Naive thymus-derived CD4-positive, alpha-beta T cell (primary cell): ENCODE measurements around the gene TBX6. TPM values are rescaled to one million over a fixed set of nuclear protein-coding genes. Genes with fewer than 3 reads are reported as not detected.
A peak's percentile ranks its signal among the peaks of the same experiment; 100 is the strongest.

Experiments used
- ATAC-seq: fragments of 150-1000 bp; cut with Tn5 transposase; 2 replicates; pipeline ENCODE4 v1.10.0; 2021; ENCODE audit warnings: mild to moderate bottlenecking, moderate library complexity
- CTCF ChIA-PET: fragments of 350-600 bp; sonication (Branson Sonifier 250); formaldehyde crosslinking; loops from one replicate; lab custom pipeline; 2021; ENCODE audit warnings: antibody characterized with exemption; lab: Charles Lee
- POLR2A ChIA-PET: fragments of 350-600 bp; sonication (Branson Sonifier 250); formaldehyde crosslinking; loops from one replicate; lab custom pipeline; 2021; ENCODE audit warnings: antibody characterized with exemption, inconsistent platforms; lab: Charles Lee
- DNase-seq, 9 donors: peaks; one replicate each; pipeline versions ENCODE4 v3.0.0 to v3.0.0-alpha.2; 2020 to 2022; ENCODE audit warnings: mixed read lengths in 1 of 9
- H3K27ac ChIP-seq: one replicate; pipeline ENCODE4 v1.7.0; 2013; ENCODE audit warnings: mild to moderate bottlenecking, low read depth, low read length, moderate library complexity
- H3K27me3 ChIP-seq, 2 donors: one replicate each; pipeline ENCODE4 v1.7.0; 2013; ENCODE audit warnings: low read length in 2 of 2, mild to moderate bottlenecking in 2 of 2, moderate library complexity in 2 of 2; ENCODE audit not compliant: control insufficient read depth in 2 of 2, insufficient read depth in 2 of 2
- H3K36me3 ChIP-seq, 3 experiments: 1 replicate in 2 of 3; 2 replicates in 1 of 3; pipeline ENCODE4 v1.7.0; 2013; ENCODE audit warnings: low read length in 3 of 3, mild to moderate bottlenecking in 3 of 3, moderate library complexity in 1 of 3; ENCODE audit not compliant: insufficient read depth in 3 of 3, control insufficient read depth in 2 of 3
- H3K4me1 ChIP-seq, 2 donors: one replicate each; pipeline ENCODE4 v1.7.0; 2013; ENCODE audit warnings: low read length in 2 of 2, mild to moderate bottlenecking in 2 of 2, moderate library complexity in 1 of 2; ENCODE audit not compliant: control insufficient read depth in 2 of 2, insufficient read depth in 2 of 2
- H3K4me3 ChIP-seq: 2 replicates; pipeline ENCODE4 v1.7.0; 2013; ENCODE audit warnings: mild to moderate bottlenecking, low read length
- H3K9me3 ChIP-seq, 3 experiments: 1 replicate in 2 of 3; 2 replicates in 1 of 3; pipeline ENCODE4 v1.7.0; 2013; ENCODE audit warnings: low read length in 3 of 3; ENCODE audit not compliant: control insufficient read depth in 2 of 3
- H3K27ac Mint-ChIP-seq, 9 donors: one replicate each; pipeline ENCODE4 v1.8.0; 2020 to 2022; ENCODE audit warnings: mixed read lengths in 9 of 9, mild to moderate bottlenecking in 8 of 9, moderate library complexity in 5 of 9, inconsistent platforms in 2 of 9
- H3K27me3 Mint-ChIP-seq, 5 donors: one replicate each; pipeline ENCODE4 v1.8.0; 2021 to 2022; ENCODE audit warnings: mixed read lengths in 5 of 5, mild to moderate bottlenecking in 1 of 5
- H3K36me3 Mint-ChIP-seq, 5 donors: one replicate each; pipeline ENCODE4 v1.8.0; 2020 to 2022; ENCODE audit warnings: mixed read lengths in 5 of 5, mild to moderate bottlenecking in 3 of 5, inconsistent platforms in 1 of 5
- H3K4me1 Mint-ChIP-seq, 7 donors: one replicate each; pipeline ENCODE4 v1.8.0; 2020 to 2022; ENCODE audit warnings: mixed read lengths in 7 of 7, mild to moderate bottlenecking in 3 of 7, inconsistent platforms in 1 of 7
- H3K4me3 Mint-ChIP-seq, 10 donors: one replicate each; pipeline ENCODE4 v1.8.0; 2020 to 2022; ENCODE audit warnings: mild to moderate bottlenecking in 10 of 10, mixed read lengths in 10 of 10, moderate library complexity in 6 of 10, inconsistent platforms in 2 of 10
- H3K9me3 Mint-ChIP-seq, 11 donors: one replicate each; pipeline ENCODE4 v1.8.0; 2020 to 2022; ENCODE audit warnings: mixed read lengths in 11 of 11, mild to moderate bottlenecking in 4 of 11, inconsistent platforms in 1 of 11, moderate library complexity in 1 of 11
- intact Hi-C, 2 donors: fragments of 100-400 bp; cut with micrococcal nuclease; formaldehyde crosslinking; loops; one replicate each; pipeline ENCODE4 v1.15.1; 2023
- polyA plus RNA-seq, 2 donors: library from polyadenylated mRNA; unstranded; fragments of 300-500 nt; fragmentation: Illumina TruSeq; gene quantifications; one replicate each; pipeline ENCODE4 v1.2.3, GENCODE V29; 2021
- total RNA-seq, 6 experiments: library from RNA in 5 of 6; stranded (reverse) in 5 of 6; gene quantifications; 1 replicate in 5 of 6; 2 replicates in 1 of 6; pipeline ENCODE4 v1.2.3 and lab custom pipeline; 2021 to 2026

Gene TBX6
- 1 to 10 TPM; 1.5 to 3.3 (median 1.6) TPM for total RNA-seq
- polyA plus RNA-seq = under 1 TPM in 1 of 2 donors, not detected in 1; 0.38 TPM
- total RNA-seq (lab: John Stamatoyannopoulos, UW) = 0.94 reads per million

- H3K27me3 ChIP-seq = no peaks in the 10 kb centered on the region
These were observed at the start of gene TBX6 for GRCh38 chr16:30091474-30092372. TSS of gene TBX6 (minus strand) at chr16:30091924. CDS start at chr16:30091193, 731 bp downstream.

GRCh38 chr16:30139583-30140481, 48.1 kb upstream of the TBX6 start:
- H3K4me1 Mint-ChIP-seq = peaks cover 16 to 34% (median 25%) of the 10 kb centered on the region in 7 donors
- Histone ChIP-seq H3K4me1 (peaks cover 0 to 23% of the 10 kb centered on the region in 2 donors), H3K36me3 (no peaks in the 10 kb centered on the region), H3K27ac (peak overlapping the region; percentile 24), H3K27me3 (no peaks in the 10 kb centered on the region), H3K4me3 (no peak overlapping the region), H3K9me3 (no peaks in the 10 kb centered on the region)
- intact Hi-C loops = loop anchor here in 1 of 2 donors (2.0 kb wide), 1 partner anchor 17 kb away; the partner anchor contains the start of gene MAPK3
- ChIA-PET CTCF (interaction anchor here (0.6 to 1.4 kb wide), 5 partner anchors 14 to 290 kb away, joined by 3 read pairs; partner anchors contain the start of gene DCTPP1), POLR2A (interaction anchor here (0.5 to 2.4 kb wide), 14 partner anchors 9 to 268 kb away, joined by 3 to 16 read pairs (median 3); partner anchors contain the start of genes ALDOA, CORO1A and ZNF771)
- ATAC-seq = peak; percentile 34
- no peaks in the 10 kb centered on the region for H3K27me3 Mint-ChIP-seq
- H3K4me3 Mint-ChIP-seq = peak overlapping the region; percentile 15 to 70 (median 45)
- H3K36me3 Mint-ChIP-seq = peaks cover 0 to 2% (median 0%) of the 10 kb centered on the region in 5 donors
- peak overlapping the region; percentile 71 to 94 (median 84) for H3K27ac Mint-ChIP-seq
- DNase-seq = peak in 3 of 9 donors; percentile 16 to 20 (median 19)
- peaks cover 0 to 2% (median 0%) of the 10 kb centered on the region in 11 donors for H3K9me3 Mint-ChIP-seq

More at GRCh38 chr16:30091474-30092372, at the start of gene TBX6:
- Histone ChIP-seq H3K27ac (peak within 1 kb of the TSS; percentile 77), H3K9me3 (peaks cover 0 to 4% (median 1%) of the 10 kb centered on the region in 3 experiments), H3K4me1 (peaks cover 32 to 47% of the 10 kb centered on the region in 2 donors), H3K4me3 (peak within 1 kb of the TSS; percentile 60), H3K36me3 (peaks cover 4 to 12% (median 7%) of the 10 kb centered on the region in 3 experiments)
- intact Hi-C loops = loop anchor here (1.0 to 10.0 kb wide), 11 partner anchors 15 to 603 kb away; partner anchors contain the start of genes ALDOA (in 2 of the 2), FBRS (in 1 of the 2), MAPK3 (in 1 of the 2) and MYL11 (in 1 of the 2)
- peaks cover 0 to 7% (median under 1%) of the 10 kb centered on the region in 11 donors for H3K9me3 Mint-ChIP-seq
- DNase-seq (peak; percentile 85 to 96 (median 91)), ATAC-seq (peak; percentile 87)
- H3K4me3 Mint-ChIP-seq = peak within 1 kb of the TSS; percentile 87 to 96 (median 93)
- CTCF ChIA-PET = interaction anchor here (0.6 to 3.9 kb wide), 21 partner anchors 9 to 1081 kb away, joined by 3 to 18 read pairs (median 5); partner anchors contain the start of genes ALDOA and PPP4C
- H3K4me1 Mint-ChIP-seq = peaks cover 43 to 65% (median 50%) of the 10 kb centered on the region in 7 donors
- POLR2A ChIA-PET = interaction anchor here (0.6 to 10.4 kb wide), 19 partner anchors 10 to 405 kb away, joined by 3 to 216 read pairs (median 8); partner anchors contain the start of genes ALDOA, CORO1A, ITGAL and MAPK3
- H3K36me3 Mint-ChIP-seq = peaks cover 4 to 28% (median 14%) of the 10 kb centered on the region in 5 donors
- peak within 1 kb of the TSS; percentile 92 to 97 (median 95) for H3K27ac Mint-ChIP-seq
- no peaks in the 10 kb centered on the region for H3K27me3 Mint-ChIP-seq

- peaks cover 0 to 19% of the 10 kb centered on the region in 2 donors for H3K4me1 ChIP-seq
- no peak overlapping the region for H3K4me3 ChIP-seq
- H3K4me3 Mint-ChIP-seq = no peak overlapping the region
- peak overlapping the region in 1 of 9 donors; percentile 46 for H3K27ac Mint-ChIP-seq
- peaks cover 0 to 4% (median 0%) of the 10 kb centered on the region in 5 donors for H3K36me3 Mint-ChIP-seq
- no peak overlapping the region for H3K27ac ChIP-seq
- ChIA-PET POLR2A (interaction anchor here (0.5 to 1.6 kb wide), 5 partner anchors 48 to 356 kb away, joined by 3 to 5 read pairs (median 4); partner anchors contain the start of gene ALDOA), CTCF (interaction anchor here (0.7 kb wide), 1 partner anchor 23 kb away, joined by 3 read pairs; no protein-coding TSS in a partner anchor)
- H3K9me3 Mint-ChIP-seq = peaks cover 0 to 2% (median 0%) of the 10 kb centered on the region in 11 donors
- ATAC-seq (no peak), DNase-seq (no peak)
- H3K27me3 ChIP-seq = no peaks in the 10 kb centered on the region
- H3K9me3 ChIP-seq = no peaks in the 10 kb centered on the region
- H3K36me3 ChIP-seq = no peaks in the 10 kb centered on the region
- H3K27me3 Mint-ChIP-seq = no peaks in the 10 kb centered on the region
- H3K4me1 Mint-ChIP-seq = peaks cover 10 to 29% (median 20%) of the 10 kb centered on the region in 7 donors
- intact Hi-C loops = loop anchor here in 1 of 2 donors (2.0 kb wide), 1 partner anchor 15 kb away; the partner anchor contains the start of gene MAPK3
These were observed 46.2 kb upstream of the TBX6 start for GRCh38 chr16:30137897-30138296.

GRCh38 chr16:30136971-30137605, 45.4 kb upstream of the TBX6 start:
- H3K27ac Mint-ChIP-seq = peak overlapping the region in 1 of 9 donors; percentile 25

GRCh38 chr16:30132591-30132990, 40.9 kb upstream of the TBX6 start:
- Mint-ChIP-seq H3K27ac (no peak overlapping the region), H3K9me3 (peaks cover 0 to 9% (median 0%) of the 10 kb centered on the region in 11 donors), H3K27me3 (no peaks in the 10 kb centered on the region), H3K36me3 (peaks cover 0 to 16% (median 0%) of the 10 kb centered on the region in 5 donors), H3K4me1 (peaks cover 0 to 18% (median 3%) of the 10 kb centered on the region in 7 donors), H3K4me3 (no peak overlapping the region)
- Histone ChIP-seq H3K9me3 (no peaks in the 10 kb centered on the region), H3K4me1 (no peaks in the 10 kb centered on the region), H3K36me3 (no peaks in the 10 kb centered on the region), H3K4me3 (no peak overlapping the region), H3K27ac (no peak overlapping the region), H3K27me3 (no peaks in the 10 kb centered on the region)
- intact Hi-C loops = no loop called here
- CTCF ChIA-PET = interaction anchor here (0.7 kb wide), 1 partner anchor 16 kb away, joined by 3 read pairs; no protein-coding TSS in a partner anchor
- no peak for DNase-seq
- POLR2A ChIA-PET = no interaction called here
- no peak for ATAC-seq

More at GRCh38 chr16:30136971-30137605, 45.4 kb upstream of the TBX6 start:
- Histone ChIP-seq H3K27ac (no peak overlapping the region), H3K27me3 (no peaks in the 10 kb centered on the region), H3K9me3 (no peaks in the 10 kb centered on the region), H3K4me1 (peaks cover 0 to 17% of the 10 kb centered on the region in 2 donors), H3K36me3 (no peaks in the 10 kb centered on the region), H3K4me3 (no peak overlapping the region)
- POLR2A ChIA-PET = interaction anchor here (0.6 to 1.6 kb wide), 4 partner anchors 49 to 355 kb away, joined by 3 to 5 read pairs (median 4); partner anchors contain the start of gene ALDOA
- intact Hi-C loops = no loop called here
- peaks cover 10 to 24% (median 19%) of the 10 kb centered on the region in 7 donors for H3K4me1 Mint-ChIP-seq
- no peaks in the 10 kb centered on the region for H3K27me3 Mint-ChIP-seq
- DNase-seq (no peak), ATAC-seq (no peak)
- CTCF ChIA-PET = no interaction called here
- no peak overlapping the region for H3K4me3 Mint-ChIP-seq
- H3K36me3 Mint-ChIP-seq = peaks cover 0 to 4% (median 0%) of the 10 kb centered on the region in 5 donors
- H3K9me3 Mint-ChIP-seq = peaks cover 0 to 2% (median 0%) of the 10 kb centered on the region in 11 donors
